Activated naive CD8-positive, alpha-beta T cell treated with anti-CD3 and anti-CD28 coated beads, Interleukin-2, amount 10 ng/mL, durations not matched to agents 7 days and 5 days (primary cell): ENCODE data around the gene CCDC185. TPM values are rescaled to one million over a fixed set of nuclear protein-coding genes. Genes with fewer than 3 reads are reported as not detected.

Source experiments
- ATAC-seq: fragments of 150-1000 bp; cut with Tn5 transposase; one replicate; pipeline ENCODE4 v1.10.0; 2021; ENCODE audit warnings: low read depth, moderate library complexity
- POLR2A ChIA-PET: fragments of 350-600 bp; sonication (Branson Sonifier 250); formaldehyde crosslinking; loops from one replicate; lab custom pipeline; 2021; ENCODE audit warnings: antibody characterized with exemption; lab: Charles Lee
- DNase-seq: peaks from one replicate; pipeline ENCODE4 v3.0.0; 2021
- H3K27ac Mint-ChIP-seq: one replicate; pipeline ENCODE4 v1.8.0; 2022; ENCODE audit warnings: mild to moderate bottlenecking, mixed read lengths
- H3K27me3 Mint-ChIP-seq: one replicate; pipeline ENCODE4 v1.8.0; 2022; ENCODE audit warnings: mild to moderate bottlenecking, moderate library complexity, mixed read lengths
- H3K36me3 Mint-ChIP-seq: one replicate; pipeline ENCODE4 v1.8.0; 2021; ENCODE audit warnings: mild to moderate bottlenecking, mixed read lengths
- H3K4me1 Mint-ChIP-seq: one replicate; pipeline ENCODE4 v1.8.0; 2021; ENCODE audit warnings: mixed read lengths
- H3K4me3 Mint-ChIP-seq: one replicate; pipeline ENCODE4 v1.8.0; 2022; ENCODE audit warnings: mild to moderate bottlenecking, moderate library complexity, mixed read lengths
- H3K9me3 Mint-ChIP-seq: one replicate; pipeline ENCODE4 v1.8.0; 2021; ENCODE audit warnings: mixed read lengths
- total RNA-seq, 2 experiments: library from RNA; stranded (reverse); gene quantifications; one replicate each; pipeline ENCODE4 v1.2.3, GENCODE V29; 2021

The CCDC185 gene
- total RNA-seq, 2 experiments from 2014 or later: not detected

DNA sequence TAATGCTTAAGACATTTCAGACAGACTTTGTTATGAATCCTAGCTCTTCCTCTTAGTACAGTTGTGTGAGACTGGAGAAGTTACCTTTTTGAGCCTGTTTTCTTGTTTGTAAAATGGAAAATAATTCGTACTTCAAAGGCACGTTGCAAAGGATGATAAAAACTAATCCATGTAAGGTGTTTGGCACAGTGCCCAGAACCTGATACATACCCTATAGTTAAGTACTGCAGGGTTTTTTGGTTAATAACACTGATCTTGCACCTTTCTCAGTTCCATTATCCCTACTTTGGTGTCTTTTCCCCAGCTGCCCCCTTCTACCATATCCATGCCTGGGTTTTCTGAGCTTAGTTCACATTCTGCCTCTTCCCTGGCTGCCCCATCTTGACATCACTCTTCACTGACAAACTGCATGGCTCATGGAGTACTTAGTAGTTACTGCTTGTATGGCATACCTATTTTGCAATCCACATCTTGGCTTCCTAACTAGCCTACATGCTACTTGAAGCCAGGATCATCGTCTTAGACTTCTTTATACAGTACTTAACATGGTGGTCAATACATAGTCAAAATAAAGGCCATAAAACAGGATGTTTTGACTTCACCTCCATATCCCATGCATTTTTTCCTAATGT lies 10.1 kb downstream of the CCDC185 start:
- H3K9me3 Mint-ChIP-seq: peaks cover 4% of the 10 kb centered on the region
- no peak for ATAC-seq
- peaks cover 16% of the 10 kb centered on the region for H3K27me3 Mint-ChIP-seq
- H3K4me3 Mint-ChIP-seq: no peak overlapping the region
- DNase-seq: no peak
- POLR2A ChIA-PET: no interaction called here
- H3K4me1 Mint-ChIP-seq: no peaks in the 10 kb centered on the region
- H3K27ac Mint-ChIP-seq: no peak overlapping the region
- H3K36me3 Mint-ChIP-seq: no peaks in the 10 kb centered on the region

DNA sequence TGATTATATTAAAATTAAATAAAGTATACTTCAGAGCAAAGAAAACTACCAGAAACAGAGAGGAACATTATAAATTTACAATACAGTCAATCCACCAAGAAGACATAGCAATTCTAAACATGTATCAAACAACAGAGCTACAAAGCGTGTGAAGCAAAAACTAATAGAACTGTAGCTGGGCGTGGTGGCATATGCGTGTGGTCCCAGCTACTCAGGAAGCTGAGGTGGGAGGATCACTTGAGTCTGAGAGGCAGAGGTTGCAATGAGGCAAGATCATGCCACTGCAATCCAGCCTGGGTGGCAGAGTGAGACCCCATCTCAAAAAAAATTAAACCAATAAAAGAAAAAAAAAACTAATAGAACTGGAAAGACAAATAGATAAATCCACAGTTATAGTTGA lies 12.3 kb downstream of the CCDC185 start:
- H3K4me3 Mint-ChIP-seq: no peak overlapping the region

DNA sequence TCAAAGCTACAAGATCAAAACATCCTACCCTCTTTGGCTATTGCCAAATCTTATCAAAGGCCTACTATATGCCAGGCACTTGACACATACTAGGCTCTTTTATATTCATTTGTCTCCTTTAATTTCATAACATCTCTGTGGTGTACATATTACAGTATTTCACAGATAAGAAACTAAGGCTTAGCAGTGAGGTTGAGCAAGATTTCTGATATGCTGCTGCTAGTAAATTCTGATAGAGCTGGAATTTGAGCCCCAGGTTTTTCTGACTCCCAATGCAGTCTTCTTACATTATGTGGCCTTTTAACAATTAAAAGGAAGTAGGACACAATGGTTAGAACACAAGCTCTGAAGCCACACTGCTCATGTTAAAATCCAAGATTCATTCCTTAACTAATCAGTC lies 16.8 kb downstream of the CCDC185 start:
- POLR2A ChIA-PET: no interaction called here

More for the DNA sequence above, 12.3 kb downstream of the CCDC185 start:
- Mint-ChIP-seq H3K36me3 (no peaks in the 10 kb centered on the region), H3K4me1 (no peaks in the 10 kb centered on the region), H3K27ac (no peak overlapping the region), H3K9me3 (peaks cover 4% of the 10 kb centered on the region), H3K27me3 (peaks cover 16% of the 10 kb centered on the region)
- POLR2A ChIA-PET: no interaction called here
- no peak for ATAC-seq
- DNase-seq: no peak

DNA sequence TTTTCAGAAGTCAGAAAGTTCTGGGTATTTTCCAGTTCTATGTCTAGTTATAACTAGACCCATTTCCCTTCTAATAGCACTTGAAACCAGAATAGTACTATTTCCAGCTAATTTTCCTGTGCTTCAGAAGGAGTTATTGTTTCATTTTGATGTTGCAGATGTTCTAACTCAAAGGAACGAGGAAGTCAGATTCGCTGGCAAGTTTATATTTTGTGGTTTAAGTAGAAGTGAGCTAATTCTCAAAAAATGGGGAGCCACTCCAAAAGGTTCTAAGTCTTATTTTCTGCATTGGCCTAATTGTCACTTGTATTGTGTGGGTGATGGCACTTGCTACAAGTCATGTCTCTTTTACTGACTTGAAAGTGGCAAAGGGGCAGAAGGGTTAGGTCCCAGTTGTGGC lies 18.1 kb downstream of the CCDC185 start:
- POLR2A ChIA-PET: no interaction called here
- no peaks in the 10 kb centered on the region for H3K9me3 Mint-ChIP-seq
- peaks cover 13% of the 10 kb centered on the region for H3K27me3 Mint-ChIP-seq

More for the DNA sequence above, 16.8 kb downstream of the CCDC185 start:
- peaks cover 1% of the 10 kb centered on the region for H3K9me3 Mint-ChIP-seq
- H3K27me3 Mint-ChIP-seq: peaks cover 22% of the 10 kb centered on the region
- no peak overlapping the region for H3K27ac Mint-ChIP-seq
- H3K36me3 Mint-ChIP-seq: no peaks in the 10 kb centered on the region
- H3K4me1 Mint-ChIP-seq: no peaks in the 10 kb centered on the region
- no peak for DNase-seq
- no peak for ATAC-seq
- no peak overlapping the region for H3K4me3 Mint-ChIP-seq

DNA sequence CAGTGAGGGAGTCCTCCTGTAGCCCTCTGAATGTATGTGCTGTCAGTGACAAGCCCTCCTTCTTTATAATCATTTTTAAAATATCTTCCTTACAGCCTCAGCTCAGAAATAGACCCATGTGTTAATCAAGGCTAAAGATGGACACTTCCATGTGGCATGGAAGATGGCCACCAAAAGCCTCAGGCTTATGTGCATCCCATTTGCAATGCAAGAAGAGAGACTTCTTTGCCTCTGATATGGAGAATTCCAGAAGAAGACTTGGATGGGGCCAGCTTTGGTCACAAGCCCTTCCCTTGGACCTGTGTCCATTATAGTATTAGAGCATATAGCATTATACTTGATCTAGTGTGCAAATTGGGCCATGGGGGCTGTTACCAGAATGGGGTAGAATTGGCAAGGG lies 18.5 kb downstream of the CCDC185 start:
- H3K4me1 Mint-ChIP-seq: no peaks in the 10 kb centered on the region
- H3K27me3 Mint-ChIP-seq: peaks cover 11% of the 10 kb centered on the region
- H3K27ac Mint-ChIP-seq: no peak overlapping the region
- no peak overlapping the region for H3K4me3 Mint-ChIP-seq
- DNase-seq (no peak), ATAC-seq (no peak)
- no peaks in the 10 kb centered on the region for H3K36me3 Mint-ChIP-seq
- POLR2A ChIA-PET: no interaction called here
- H3K9me3 Mint-ChIP-seq: no peaks in the 10 kb centered on the region

More for the DNA sequence above, 18.1 kb downstream of the CCDC185 start:
- no peak overlapping the region for H3K27ac Mint-ChIP-seq
- no peaks in the 10 kb centered on the region for H3K4me1 Mint-ChIP-seq
- no peaks in the 10 kb centered on the region for H3K36me3 Mint-ChIP-seq
- DNase-seq (no peak), ATAC-seq (no peak)
- H3K4me3 Mint-ChIP-seq: no peak overlapping the region

DNA sequence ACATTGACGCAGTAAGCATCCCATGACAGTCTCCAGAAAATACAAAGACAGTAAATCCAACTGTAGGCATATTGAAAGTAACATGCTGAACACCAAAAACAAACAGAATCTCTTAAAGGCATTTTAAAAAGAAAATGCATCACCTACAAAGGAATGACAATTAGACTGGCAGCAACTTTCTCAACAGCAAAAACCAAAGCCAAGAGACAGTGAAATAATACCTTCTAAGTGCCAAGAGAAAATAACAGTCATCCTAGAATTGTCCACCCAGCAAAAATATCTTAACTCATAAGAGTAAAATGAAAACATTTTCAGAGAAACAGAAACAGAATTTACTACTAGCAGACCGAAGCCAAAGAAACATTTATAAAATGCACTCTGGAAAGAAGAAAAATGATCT lies 20.0 kb downstream of the CCDC185 start:
- Mint-ChIP-seq H3K4me3 (no peak overlapping the region), H3K4me1 (no peaks in the 10 kb centered on the region), H3K36me3 (no peaks in the 10 kb centered on the region), H3K27me3 (peaks cover 11% of the 10 kb centered on the region), H3K27ac (no peak overlapping the region), H3K9me3 (no peaks in the 10 kb centered on the region)
- ATAC-seq: no peak
- POLR2A ChIA-PET: no interaction called here
- DNase-seq: no peak

DNA sequence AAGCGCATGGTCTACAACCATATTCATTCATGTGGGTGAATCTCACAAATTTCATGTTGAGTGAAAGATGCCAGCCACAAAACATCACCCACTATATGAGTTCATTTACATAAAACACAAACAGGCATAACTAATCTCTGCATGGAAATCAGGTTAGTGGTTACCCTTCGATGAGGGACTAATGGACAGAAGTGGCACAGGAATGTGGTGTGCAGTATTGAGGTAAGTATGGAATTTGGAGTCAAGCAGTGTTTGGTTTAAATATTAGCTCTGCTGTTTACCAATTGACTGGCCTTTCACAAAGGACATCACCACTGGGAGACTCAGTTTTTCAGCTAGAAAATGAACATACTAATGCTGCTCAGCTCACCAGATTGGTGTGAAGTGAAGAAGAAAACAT lies 24.2 kb downstream of the CCDC185 start:
- POLR2A ChIA-PET: no interaction called here
- Mint-ChIP-seq H3K27ac (no peak overlapping the region), H3K4me1 (no peaks in the 10 kb centered on the region), H3K36me3 (no peaks in the 10 kb centered on the region), H3K27me3 (peaks cover 11% of the 10 kb centered on the region), H3K9me3 (no peaks in the 10 kb centered on the region), H3K4me3 (no peak overlapping the region)
- ATAC-seq: no peak
- DNase-seq: no peak

DNA sequence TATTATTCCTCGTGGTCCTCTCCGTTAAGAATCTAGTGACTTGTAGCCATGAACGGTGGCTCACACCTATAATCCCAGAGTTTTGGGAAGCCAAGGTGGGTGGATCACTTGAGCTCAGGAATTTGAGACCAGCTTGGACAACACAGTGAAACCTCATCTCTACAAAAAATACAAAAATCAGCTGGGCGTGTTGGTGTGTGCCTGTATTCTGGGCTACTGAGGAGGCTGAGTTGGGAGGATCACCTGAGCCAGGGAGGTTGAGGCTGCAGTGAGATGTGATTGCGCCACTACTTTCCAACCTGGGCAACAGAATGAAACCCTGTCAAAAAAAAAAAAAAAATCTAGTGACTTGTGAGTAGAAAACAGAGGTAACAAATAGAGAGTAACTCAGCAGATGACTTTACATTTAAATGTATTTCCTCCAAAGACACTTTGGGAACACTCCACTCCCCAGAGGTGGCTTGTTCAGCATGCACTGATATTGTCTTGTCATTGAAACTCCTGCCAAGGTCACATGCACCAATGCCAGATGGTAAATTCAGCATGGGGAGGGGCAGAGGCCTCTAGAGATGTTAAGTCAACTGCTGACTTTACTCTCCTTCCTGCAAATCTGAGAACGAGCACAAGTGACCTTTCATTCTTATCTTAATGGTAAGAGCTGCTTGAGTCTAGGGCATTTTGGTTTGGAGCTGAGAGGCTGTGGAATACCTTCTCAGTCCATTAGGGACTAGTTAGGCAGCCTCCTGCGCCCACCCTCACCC lies 24.9 kb downstream of the CCDC185 start:
- H3K4me3 Mint-ChIP-seq: no peak overlapping the region

DNA sequence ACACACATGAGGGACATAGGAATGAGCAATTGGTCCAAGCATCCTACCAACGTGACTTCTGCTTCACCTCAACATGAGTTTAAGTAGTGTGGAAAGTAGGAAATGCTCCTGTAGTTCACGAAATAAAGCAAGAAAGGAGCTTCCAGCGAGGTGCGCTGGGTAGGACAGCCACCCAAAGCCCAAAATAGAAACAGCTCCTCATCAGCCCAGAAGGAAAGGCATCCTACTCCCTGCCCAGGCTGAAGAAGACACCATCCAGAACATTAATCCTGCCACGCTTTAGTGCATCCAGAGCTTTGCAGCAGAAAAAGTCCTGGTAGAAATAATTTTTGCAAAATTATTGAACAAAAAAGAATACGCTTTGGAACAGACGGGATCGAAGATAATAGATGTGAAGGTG lies 25.9 kb downstream of the CCDC185 start:
- H3K4me1 Mint-ChIP-seq: no peaks in the 10 kb centered on the region
- POLR2A ChIA-PET: no interaction called here
- DNase-seq (no peak), ATAC-seq (no peak)
- H3K27me3 Mint-ChIP-seq: peaks cover 2% of the 10 kb centered on the region
- H3K36me3 Mint-ChIP-seq: no peaks in the 10 kb centered on the region
- H3K9me3 Mint-ChIP-seq: no peaks in the 10 kb centered on the region
- H3K4me3 Mint-ChIP-seq: no peak overlapping the region
- H3K27ac Mint-ChIP-seq: no peak overlapping the region

More for the DNA sequence above, 24.9 kb downstream of the CCDC185 start:
- POLR2A ChIA-PET: no interaction called here
- Mint-ChIP-seq H3K36me3 (no peaks in the 10 kb centered on the region), H3K27ac (no peak overlapping the region), H3K4me1 (no peaks in the 10 kb centered on the region), H3K27me3 (peaks cover 7% of the 10 kb centered on the region), H3K9me3 (no peaks in the 10 kb centered on the region)
- ATAC-seq (no peak), DNase-seq (no peak)

DNA sequence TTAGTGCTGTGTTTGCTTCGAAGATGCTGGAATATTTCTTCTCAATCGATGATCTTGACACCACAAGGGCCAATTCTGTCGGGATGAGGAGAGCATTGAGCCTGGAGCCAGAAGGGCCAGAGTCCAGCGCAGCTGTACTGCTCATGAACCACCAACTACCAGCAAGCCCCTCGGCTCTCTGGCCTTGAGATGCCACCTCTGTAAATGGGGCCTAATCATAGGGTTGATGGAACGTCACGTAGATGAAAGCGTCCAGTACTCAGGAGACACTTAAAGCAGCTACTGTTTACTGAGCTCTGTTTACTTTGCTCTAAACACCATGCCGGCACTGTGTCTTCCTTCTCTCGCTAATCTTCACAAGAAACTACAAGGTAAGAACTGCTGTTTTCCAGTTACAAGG lies 26.3 kb downstream of the CCDC185 start:
- H3K9me3 Mint-ChIP-seq: no peaks in the 10 kb centered on the region
- no peak for DNase-seq
- H3K4me1 Mint-ChIP-seq: no peaks in the 10 kb centered on the region
- H3K27ac Mint-ChIP-seq: no peak overlapping the region
- ATAC-seq: no peak
- H3K27me3 Mint-ChIP-seq: peaks cover 2% of the 10 kb centered on the region
- H3K36me3 Mint-ChIP-seq: no peaks in the 10 kb centered on the region
- POLR2A ChIA-PET: no interaction called here
- no peak overlapping the region for H3K4me3 Mint-ChIP-seq

DNA sequence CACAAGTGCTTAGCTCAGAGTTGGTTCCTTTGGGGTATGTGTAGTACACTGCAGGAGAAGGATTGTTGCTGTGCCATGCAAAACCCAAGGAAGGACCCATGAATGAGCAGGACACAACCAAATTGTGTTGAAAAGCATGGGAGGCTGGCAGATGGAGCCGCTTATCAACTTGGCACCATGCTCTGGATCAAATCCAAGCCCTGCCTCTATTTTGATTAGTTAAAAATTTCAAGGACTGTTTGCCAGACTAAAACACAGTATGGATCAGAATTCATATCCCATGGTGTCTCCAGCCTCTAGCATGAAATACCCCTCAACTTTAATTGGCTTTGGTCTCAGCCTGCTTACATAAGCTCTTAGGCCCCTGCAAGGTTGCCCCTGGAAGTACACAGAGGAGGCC lies 27.8 kb downstream of the CCDC185 start:
- no peaks in the 10 kb centered on the region for H3K36me3 Mint-ChIP-seq
- no peak overlapping the region for H3K27ac Mint-ChIP-seq
- no peak for ATAC-seq
- no peaks in the 10 kb centered on the region for H3K27me3 Mint-ChIP-seq
- no peaks in the 10 kb centered on the region for H3K9me3 Mint-ChIP-seq
- H3K4me3 Mint-ChIP-seq: no peak overlapping the region
- POLR2A ChIA-PET: no interaction called here
- H3K4me1 Mint-ChIP-seq: no peaks in the 10 kb centered on the region
- DNase-seq: no peak

DNA sequence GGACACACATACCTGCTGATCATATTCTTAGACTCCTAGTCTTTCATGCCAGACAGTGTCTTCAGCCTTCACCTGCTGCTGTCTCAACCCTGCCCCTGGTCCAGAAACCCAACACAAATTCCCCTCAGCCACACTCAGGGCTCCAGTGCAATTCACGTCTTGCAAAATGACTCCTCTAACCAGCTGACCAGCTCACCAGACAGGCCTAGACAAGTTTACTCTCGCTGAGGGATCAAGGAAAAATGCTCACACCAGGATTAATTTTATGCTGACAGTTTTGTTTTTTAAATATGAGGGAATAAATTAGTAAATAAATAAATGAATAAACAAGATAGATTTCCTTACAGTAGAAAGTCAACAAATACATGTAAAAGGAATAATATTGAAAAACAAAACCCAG lies 28.5 kb downstream of the CCDC185 start:
- Mint-ChIP-seq H3K27ac (no peak overlapping the region), H3K9me3 (no peaks in the 10 kb centered on the region), H3K4me1 (no peaks in the 10 kb centered on the region), H3K36me3 (no peaks in the 10 kb centered on the region), H3K4me3 (no peak overlapping the region), H3K27me3 (no peaks in the 10 kb centered on the region)
- DNase-seq (no peak), ATAC-seq (no peak)
- POLR2A ChIA-PET: no interaction called here

DNA sequence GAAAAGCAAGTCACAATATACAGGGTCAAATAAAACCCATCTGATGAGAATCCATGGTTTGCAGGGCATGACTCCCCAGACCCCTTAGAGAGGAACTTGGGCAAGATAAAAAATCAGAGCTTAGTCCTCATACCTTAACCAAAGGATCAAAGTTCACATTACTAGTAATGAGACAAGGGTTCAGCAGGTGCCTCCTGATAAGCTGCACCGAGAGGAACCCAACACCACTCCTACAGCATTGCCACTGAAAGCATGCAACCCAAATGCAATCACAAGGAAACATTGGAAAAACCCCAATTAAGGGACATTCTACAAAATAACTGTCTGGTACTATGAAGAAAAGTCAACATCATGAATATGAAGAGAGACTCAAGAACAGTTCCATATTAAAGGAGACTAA lies 29.7 kb downstream of the CCDC185 start:
- DNase-seq (no peak), ATAC-seq (no peak)
- POLR2A ChIA-PET: no interaction called here
- no peaks in the 10 kb centered on the region for H3K27me3 Mint-ChIP-seq
- no peaks in the 10 kb centered on the region for H3K36me3 Mint-ChIP-seq
- no peaks in the 10 kb centered on the region for H3K4me1 Mint-ChIP-seq
- no peak overlapping the region for H3K27ac Mint-ChIP-seq
- no peaks in the 10 kb centered on the region for H3K9me3 Mint-ChIP-seq
- H3K4me3 Mint-ChIP-seq: no peak overlapping the region

DNA sequence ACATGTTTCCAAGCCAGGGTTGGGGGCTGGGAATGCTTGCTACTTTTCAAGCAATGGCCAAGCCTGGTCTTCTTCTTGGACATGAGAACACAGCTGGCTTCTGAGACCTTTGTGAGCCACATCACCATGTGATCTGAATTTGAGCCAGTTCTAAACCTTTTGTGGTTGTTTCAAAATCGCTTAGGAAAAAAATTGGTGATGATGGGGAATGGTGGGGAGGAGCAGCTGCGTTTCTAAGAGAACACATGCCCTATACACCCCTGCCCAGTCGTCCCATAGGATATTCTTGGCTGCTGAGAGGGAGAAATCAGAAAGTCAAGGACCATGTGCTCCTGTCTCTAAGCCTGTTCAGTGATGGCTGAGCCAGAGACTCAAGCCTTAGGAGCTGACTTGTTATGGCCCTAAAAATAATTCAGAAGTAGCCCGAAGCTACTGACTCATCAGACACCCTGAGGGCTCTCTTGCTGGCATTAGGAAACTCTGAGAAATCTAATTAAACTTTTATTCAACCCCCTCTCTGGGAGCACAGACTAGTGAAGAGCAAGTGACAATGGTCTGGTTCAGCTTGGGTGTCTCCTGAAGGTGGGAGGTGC lies 30.5 kb downstream of the CCDC185 start:
- Mint-ChIP-seq H3K4me1 (no peaks in the 10 kb centered on the region), H3K4me3 (no peak overlapping the region), H3K9me3 (no peaks in the 10 kb centered on the region), H3K36me3 (no peaks in the 10 kb centered on the region), H3K27ac (no peak overlapping the region), H3K27me3 (no peaks in the 10 kb centered on the region)
- no peak for DNase-seq
- POLR2A ChIA-PET: no interaction called here
- ATAC-seq: no peak
